NK-92 (cell line): ENCODE measurements around the gene PSTPIP2.

Experiments used
- DNase-seq: peaks from one replicate; lab custom pipeline; 2025; ENCODE audit not compliant: unreplicated experiment; lab: John Stamatoyannopoulos, UW

The PSTPIP2 gene

DNA sequence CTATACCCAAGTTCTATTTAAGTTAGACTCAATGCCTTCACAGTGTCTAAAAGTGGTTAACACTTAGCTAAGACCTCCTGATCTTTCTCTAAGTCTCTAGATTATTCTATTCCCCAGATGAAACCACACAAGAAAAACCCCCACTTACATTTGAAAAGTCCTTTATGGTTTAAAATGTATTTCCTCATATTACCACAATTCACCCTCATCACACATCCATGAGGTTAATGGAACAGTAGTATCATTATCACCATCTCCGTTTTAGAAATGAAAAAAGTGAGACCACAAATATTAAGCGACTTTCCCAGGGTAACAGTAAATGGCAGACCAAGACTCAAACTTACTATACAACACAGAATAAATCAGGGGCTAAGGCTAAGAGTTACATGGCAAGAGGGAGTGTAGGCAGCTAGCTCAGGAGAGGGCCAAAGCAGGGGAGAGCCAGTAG lies 133.5 kb downstream of the PSTPIP2 start:
- no peak for DNase-seq

DNA sequence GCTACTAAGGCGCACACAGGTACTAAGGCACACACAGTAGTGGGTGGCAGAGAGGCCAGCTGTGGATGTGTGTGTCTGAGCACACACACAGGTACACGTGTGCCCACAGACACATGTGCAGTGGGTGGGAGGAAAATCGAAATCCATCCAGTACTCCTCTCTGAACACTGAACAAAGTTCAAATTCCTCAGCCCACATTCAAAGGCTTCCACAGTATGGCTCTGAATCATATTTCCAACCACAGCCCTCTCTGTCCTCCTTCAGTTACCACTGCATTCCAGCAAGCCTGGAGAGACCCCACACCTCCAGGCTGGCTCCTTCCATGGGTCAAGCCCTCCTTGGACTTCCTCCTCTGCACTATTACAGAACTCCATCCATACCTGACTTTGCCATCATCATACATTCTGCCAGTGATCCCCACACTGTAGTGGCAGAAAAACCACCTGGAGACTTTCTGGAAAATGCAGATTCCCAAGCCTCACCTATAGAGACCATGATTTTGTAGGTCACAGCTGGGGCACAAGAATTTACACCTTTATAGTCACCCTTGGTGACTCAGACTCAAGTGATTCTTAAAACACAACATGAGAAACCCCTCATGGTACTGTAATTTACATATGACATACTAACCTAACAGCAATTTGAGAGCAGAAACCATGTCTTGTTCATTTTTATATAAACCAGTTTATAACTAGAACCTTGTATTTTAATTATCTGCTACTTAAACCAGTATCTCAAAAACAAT lies 136.3 kb downstream of the PSTPIP2 start:
- DNase-seq = no peak
